LNCaP clone FGC (cell line): ENCODE measurements around the gene DNAJB6.
A peak's percentile ranks its signal among the peaks of the same experiment; 100 is the strongest.

ENCODE experiments used
- DNase-seq: peaks from one replicate; pipeline ENCODE4 v3.0.0-alpha.2; 2011; ENCODE audit warnings: low read depth
- H3K4me3 ChIP-seq: 2 replicates; pipeline ENCODE4 v1.5.1; 2011; ENCODE audit warnings: mild to moderate bottlenecking, low read depth, low read length, control low read depth
- CTCF ChIP-seq: IDR thresholded peaks from 2 replicates; pipeline ENCODE4 v1.5.1; 2012; ENCODE audit warnings: mild to moderate bottlenecking; ENCODE audit not compliant: control insufficient read depth, insufficient read depth; ENCODE audit errors: extremely low read depth

DNAJB6 gene

DNA sequence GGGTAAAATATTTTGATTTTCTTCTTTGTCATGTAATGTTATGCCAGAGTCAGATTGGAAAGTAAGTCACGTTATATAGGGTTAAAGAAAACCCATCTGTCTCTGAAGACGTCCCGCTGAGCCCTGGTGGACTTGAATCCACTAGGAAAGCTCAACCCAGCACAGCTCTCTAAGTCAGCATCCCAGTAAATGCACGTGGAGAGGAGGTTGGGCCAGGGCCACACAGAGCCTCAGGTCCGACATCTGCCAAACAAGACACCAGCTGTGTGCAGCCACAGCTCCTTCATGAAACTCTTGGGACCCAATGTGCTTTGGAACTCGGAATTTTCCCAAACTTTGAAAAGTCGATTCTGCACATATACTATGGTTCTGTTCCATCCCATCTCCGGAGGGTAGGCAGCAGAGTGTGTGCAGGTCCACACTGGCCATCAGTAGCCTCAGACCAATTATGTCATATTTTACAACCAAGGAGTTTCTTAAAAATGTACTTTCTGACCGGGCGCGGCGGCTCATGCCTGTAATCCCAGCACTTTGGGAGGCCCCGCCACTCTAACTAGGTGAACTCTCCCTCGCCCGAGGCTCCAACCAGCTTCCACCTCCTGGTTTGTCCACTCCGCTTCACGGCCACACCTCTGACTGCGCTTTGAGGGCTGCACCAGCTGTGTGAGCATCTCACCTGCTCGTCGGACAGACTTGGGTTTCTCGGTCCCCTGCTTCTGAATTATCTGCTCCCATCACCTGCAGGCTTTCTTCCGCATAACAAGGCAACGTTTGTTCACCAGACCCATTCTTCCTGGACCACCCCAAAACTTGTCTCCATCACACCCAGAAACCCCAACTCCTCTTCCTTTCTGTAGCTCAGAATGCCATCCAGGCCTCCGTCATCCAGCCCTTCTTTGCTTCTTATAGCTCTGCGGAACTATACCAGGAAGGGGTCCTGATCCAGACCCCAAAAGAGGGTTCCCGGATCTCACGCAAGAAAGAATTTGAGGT lies 29.7 kb upstream of the DNAJB6 start:
- H3K4me3 ChIP-seq: no peak overlapping the region
- no peak for DNase-seq
- TF ChIP-seq CTCF: no peak

GRCh38 chr7:157309988-157310668 lies 26.7 kb upstream of the DNAJB6 start:
- TF ChIP-seq CTCF: no peak
- no peak overlapping the region for H3K4me3 ChIP-seq
- DNase-seq: no peak

GRCh38 chr7:157310676-157311185 lies 26.1 kb upstream of the DNAJB6 start:
- H3K4me3 ChIP-seq: no peak overlapping the region
- DNase-seq: no peak
- TF ChIP-seq CTCF: no peak

DNA sequence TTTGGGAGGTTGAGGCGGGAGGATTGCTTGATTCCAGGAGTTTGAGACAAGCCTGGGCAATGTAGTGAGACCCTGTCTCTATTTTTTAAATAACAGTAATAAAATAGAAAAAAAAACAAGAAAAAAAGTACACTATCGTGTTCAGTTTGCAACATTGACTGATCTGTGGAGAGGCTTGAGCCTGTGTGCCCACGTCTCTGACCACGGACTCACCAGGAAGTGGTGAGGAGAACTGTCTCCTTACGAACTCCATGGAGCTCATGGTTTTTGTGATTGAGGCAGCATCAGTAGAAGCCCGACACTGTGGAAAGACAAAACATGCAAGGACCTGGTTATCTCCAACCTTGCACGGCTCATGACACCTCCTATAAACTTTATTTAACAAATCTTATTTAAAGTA lies 23.9 kb upstream of the DNAJB6 start:
- no peak for DNase-seq
- no peak overlapping the region for H3K4me3 ChIP-seq
- no peak for TF ChIP-seq CTCF

GRCh38 chr7:157313645-157314044 lies 23.2 kb upstream of the DNAJB6 start:
- TF ChIP-seq CTCF: no peak
- H3K4me3 ChIP-seq: no peak overlapping the region
- DNase-seq: no peak

GRCh38 chr7:157318015-157318706 lies 18.6 kb upstream of the DNAJB6 start:
- TF ChIP-seq CTCF: no peak
- peak; percentile 27 for DNase-seq
- no peak overlapping the region for H3K4me3 ChIP-seq
